Measurements from ENCODE around the gene AHI1.

Gene AHI1

GRCh38 chr6:135306166-135306565 is 191.4 kb downstream of the AHI1 start:
- TF ChIP-seq, protein P1, sequence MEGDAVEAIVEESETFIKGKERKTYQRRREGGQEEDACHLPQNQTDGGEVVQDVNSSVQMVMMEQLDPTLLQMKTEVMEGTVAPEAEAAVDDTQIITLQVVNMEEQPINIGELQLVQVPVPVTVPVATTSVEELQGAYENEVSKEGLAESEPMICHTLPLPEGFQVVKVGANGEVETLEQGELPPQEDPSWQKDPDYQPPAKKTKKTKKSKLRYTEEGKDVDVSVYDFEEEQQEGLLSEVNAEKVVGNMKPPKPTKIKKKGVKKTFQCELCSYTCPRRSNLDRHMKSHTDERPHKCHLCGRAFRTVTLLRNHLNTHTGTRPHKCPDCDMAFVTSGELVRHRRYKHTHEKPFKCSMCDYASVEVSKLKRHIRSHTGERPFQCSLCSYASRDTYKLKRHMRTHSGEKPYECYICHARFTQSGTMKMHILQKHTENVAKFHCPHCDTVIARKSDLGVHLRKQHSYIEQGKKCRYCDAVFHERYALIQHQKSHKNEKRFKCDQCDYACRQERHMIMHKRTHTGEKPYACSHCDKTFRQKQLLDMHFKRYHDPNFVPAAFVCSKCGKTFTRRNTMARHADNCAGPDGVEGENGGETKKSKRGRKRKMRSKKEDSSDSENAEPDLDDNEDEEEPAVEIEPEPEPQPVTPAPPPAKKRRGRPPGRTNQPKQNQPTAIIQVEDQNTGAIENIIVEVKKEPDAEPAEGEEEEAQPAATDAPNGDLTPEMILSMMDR (IDR thresholded peaks at IDR 0.05) = no peak

- TF ChIP-seq, protein P1 (IDR thresholded peaks at IDR 0.05) = no peak
These were observed 191.9 kb downstream of the AHI1 start for GRCh38 chr6:135305684-135306083.

DNA sequence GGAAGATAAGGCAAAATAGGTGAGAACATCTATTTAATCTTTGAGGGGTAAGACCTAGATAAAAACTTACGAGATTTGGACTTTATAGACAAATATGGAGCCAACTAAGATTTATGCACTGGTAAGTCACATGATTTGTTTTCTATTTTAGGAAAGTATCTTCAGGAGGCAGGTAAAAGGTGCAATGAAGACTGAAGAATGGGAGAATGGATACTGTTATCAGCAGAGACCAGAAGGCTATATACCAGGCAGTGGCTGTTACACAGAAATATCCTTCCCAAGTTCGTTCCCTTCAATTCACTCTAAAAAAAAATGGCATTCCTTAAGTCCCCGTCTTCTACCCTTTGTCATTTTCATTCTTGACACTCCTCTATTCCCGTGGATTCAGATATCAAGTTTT is 192.7 kb downstream of the AHI1 start:
- TF ChIP-seq, protein P1 (IDR thresholded peaks at IDR 0.05) = no peak

- TF ChIP-seq, protein P1 (IDR thresholded peaks at IDR 0.05) = no peak
These were observed 196.2 kb downstream of the AHI1 start for GRCh38 chr6:135301304-135301703.

- TF ChIP-seq, protein P1 (IDR thresholded peaks at IDR 0.05) = no peak
These were observed 197.0 kb downstream of the AHI1 start for GRCh38 chr6:135300576-135300975.

DNA sequence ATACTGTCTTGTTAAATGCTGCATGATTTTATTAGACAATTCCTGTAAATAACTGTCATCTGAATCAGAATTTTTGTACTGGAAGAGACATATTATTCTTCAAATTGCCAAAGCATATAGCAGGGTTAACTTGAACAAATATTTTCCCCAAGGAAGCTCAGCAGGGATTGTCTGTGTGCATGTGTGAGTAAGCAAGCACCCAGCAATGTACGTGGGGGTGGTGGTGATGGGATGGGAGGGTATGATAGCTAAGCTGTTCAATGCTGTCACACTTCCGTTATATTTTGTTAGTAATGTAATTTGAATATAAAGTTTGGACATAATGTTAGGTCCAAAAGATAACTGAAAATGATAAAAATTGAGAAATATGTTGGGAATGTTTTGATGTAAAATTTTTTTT is 198.3 kb downstream of the AHI1 start:
- TF ChIP-seq, protein P1 (IDR thresholded peaks at IDR 0.05) = no peak

DNA sequence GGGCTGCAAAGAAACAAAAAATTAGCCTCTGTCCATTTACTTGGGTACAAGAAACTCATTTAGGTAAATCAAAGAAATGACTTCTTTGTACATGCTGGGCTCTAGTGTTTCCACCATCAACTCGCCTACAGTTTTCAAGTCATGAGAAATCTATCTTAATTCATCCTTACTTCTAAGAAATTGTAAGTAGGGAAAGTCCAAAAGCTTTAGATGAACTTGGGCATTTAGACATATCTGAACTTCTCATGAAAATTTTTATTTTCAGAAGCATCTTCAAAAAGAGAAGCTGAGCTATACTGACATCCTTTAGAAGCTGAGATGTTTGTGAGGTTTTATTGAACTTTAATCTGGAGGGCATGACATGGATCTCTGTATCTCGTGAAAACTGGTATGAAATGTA is 199.1 kb downstream of the AHI1 start:
- TF ChIP-seq, protein P1 (IDR thresholded peaks at IDR 0.05) = no peak

DNA sequence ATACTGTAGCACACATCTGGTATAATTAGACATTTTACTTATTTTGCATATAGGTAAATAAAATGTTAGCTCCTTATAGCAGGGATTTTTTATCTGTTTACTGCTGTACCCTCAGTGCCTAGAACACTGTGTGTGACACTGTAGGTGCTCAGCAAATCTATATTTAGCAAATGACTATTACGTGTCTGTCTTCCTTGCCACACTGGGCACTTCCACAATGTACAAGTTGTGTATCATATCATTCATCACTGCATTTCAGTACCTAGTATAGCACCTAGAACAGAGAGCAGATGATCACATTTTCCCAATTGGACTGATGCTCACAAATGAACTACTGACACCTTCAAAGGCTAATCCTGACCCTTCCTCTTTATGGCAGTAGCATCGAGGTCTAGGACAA is 200.8 kb downstream of the AHI1 start:
- TF ChIP-seq, protein P1 (IDR thresholded peaks at IDR 0.05) = no peak

Measured in LNCAP (cell line).